KMS-11 (cell line): ENCODE measurements around the gene MIPOL1.

Source experiments
- H2AFZ ChIP-seq: fragments of 200-600 bp; sonication (generic); 2 replicates; pipeline ENCODE4 v1.6.1; 2016; ENCODE audit warnings: antibody characterized with exemption, mixed run types, low read depth
- H3K27ac ChIP-seq: fragments of 200-600 bp; sonication (generic); 2 replicates; pipeline ENCODE4 v1.6.1; 2016; ENCODE audit warnings: mild to moderate bottlenecking, mixed run types
- H3K27me3 ChIP-seq: fragments of 200-600 bp; sonication (generic); 2 replicates; pipeline ENCODE4 v1.6.1; 2017; ENCODE audit warnings: mild to moderate bottlenecking, low read depth, mixed run types, moderate library complexity; ENCODE audit not compliant: insufficient read depth
- H3K36me3 ChIP-seq: fragments of 200-600 bp; sonication (generic); 2 replicates; pipeline ENCODE4 v1.6.1; 2017; ENCODE audit warnings: mild to moderate bottlenecking, mixed run types; ENCODE audit not compliant: insufficient read depth
- H3K4me1 ChIP-seq: fragments of 200-600 bp; sonication (generic); 2 replicates; pipeline ENCODE4 v1.6.1; 2016; ENCODE audit warnings: mild to moderate bottlenecking, low read depth, mixed run types; ENCODE audit not compliant: poor library complexity, severe bottlenecking
- H3K4me2 ChIP-seq: fragments of 200-600 bp; sonication (generic); 2 replicates; pipeline ENCODE4 v1.7.0; 2016; ENCODE audit warnings: mild to moderate bottlenecking, mixed run types
- H3K4me3 ChIP-seq: fragments of 200-600 bp; sonication (generic); IDR thresholded peaks from 2 replicates; pipeline ENCODE4 v1.6.1; 2017; ENCODE audit warnings: low read depth, low read length, mixed read lengths; ENCODE audit not compliant: insufficient read depth
- H3K79me2 ChIP-seq: fragments of 200-600 bp; sonication (generic); 2 replicates; pipeline ENCODE4 v1.6.1; 2016; ENCODE audit warnings: low read depth, mixed run types; ENCODE audit not compliant: insufficient read depth
- H3K9ac ChIP-seq: fragments of 200-600 bp; sonication (generic); 2 replicates; pipeline ENCODE4 v1.6.1; 2016; ENCODE audit warnings: mild to moderate bottlenecking, mixed run types
- H4K20me1 ChIP-seq: fragments of 200-600 bp; sonication (generic); 2 replicates; pipeline ENCODE4 v1.6.1; 2016; ENCODE audit warnings: mild to moderate bottlenecking, mixed run types; ENCODE audit not compliant: insufficient read depth
- CTCF ChIP-seq: fragments of 200-600 bp; sonication (generic); conservative IDR thresholded peaks from 2 replicates; pipeline ENCODE4 v1.6.1; 2017; ENCODE audit warnings: low read depth, mild to moderate bottlenecking, antibody characterized with exemption, low read length, moderate library complexity, mixed read lengths

MIPOL1 gene

GRCh38 chr14:37597538-37597913 is 399.8 kb downstream of the MIPOL1 start:
- H2AFZ ChIP-seq, result no peak overlapping the region
- H3K4me1 ChIP-seq, result no peaks in the 10 kb centered on the region
- no peaks in the 10 kb centered on the region for H3K79me2 ChIP-seq
- H3K4me2 ChIP-seq, result no peak overlapping the region
- H3K9ac ChIP-seq, result no peak overlapping the region
- no peaks in the 10 kb centered on the region for H3K27me3 ChIP-seq
- TF ChIP-seq CTCF, result no peak
- no peak overlapping the region for H3K27ac ChIP-seq
- H3K4me3 ChIP-seq, result no peak overlapping the region
- H4K20me1 ChIP-seq, result no peaks in the 10 kb centered on the region
- H3K36me3 ChIP-seq, result no peaks in the 10 kb centered on the region

DNA sequence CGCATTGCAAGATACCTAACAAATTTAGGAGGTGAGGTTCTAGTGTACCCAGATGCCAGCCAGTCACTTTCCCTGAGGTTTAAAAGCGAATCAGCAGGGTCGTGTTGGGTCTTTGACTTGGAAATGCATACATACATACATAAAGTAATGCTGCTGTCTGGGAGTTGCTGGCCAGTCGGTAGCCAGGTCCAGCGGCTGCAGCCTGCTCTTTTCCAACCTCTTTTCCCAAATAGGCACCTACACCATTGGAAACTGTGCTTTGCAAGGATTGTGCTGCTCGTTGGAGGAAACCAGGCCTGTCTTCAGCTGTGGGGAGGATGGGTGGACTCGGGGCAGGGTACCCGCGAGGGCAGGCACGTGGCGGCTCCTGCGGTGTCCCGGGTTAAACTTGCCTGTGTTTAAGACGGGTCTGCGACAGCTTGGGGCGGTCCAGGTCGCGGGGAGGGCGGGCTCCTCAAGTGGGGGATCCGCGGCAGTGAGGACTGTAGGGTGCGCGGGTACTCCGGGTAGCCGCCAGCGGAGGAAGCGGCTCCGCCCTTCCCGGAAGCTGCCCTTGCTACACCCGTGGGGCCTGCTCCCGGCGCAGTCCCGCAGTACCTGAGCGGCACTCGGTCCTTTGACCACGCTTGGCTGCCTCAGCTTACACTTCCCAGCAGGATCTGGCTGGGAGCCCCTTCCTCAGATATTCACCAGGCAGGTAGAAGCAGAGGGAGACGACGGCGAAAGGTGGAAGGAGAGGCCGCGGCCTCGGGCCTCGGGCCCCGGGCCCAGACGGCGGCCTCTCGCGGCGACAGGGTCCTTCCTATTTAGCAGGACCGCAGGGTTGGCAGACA is 400.4 kb downstream of the MIPOL1 start:
- no peaks in the 10 kb centered on the region for H3K27me3 ChIP-seq
- no peak for TF ChIP-seq CTCF
- no peaks in the 10 kb centered on the region for H3K79me2 ChIP-seq
- no peaks in the 10 kb centered on the region for H3K4me1 ChIP-seq
- no peak overlapping the region for H3K4me3 ChIP-seq
- H3K27ac ChIP-seq, result no peak overlapping the region
- no peak overlapping the region for H3K4me2 ChIP-seq
- no peak overlapping the region for H3K9ac ChIP-seq
- no peaks in the 10 kb centered on the region for H3K36me3 ChIP-seq
- H4K20me1 ChIP-seq, result no peaks in the 10 kb centered on the region
- H2AFZ ChIP-seq, result no peak overlapping the region

DNA sequence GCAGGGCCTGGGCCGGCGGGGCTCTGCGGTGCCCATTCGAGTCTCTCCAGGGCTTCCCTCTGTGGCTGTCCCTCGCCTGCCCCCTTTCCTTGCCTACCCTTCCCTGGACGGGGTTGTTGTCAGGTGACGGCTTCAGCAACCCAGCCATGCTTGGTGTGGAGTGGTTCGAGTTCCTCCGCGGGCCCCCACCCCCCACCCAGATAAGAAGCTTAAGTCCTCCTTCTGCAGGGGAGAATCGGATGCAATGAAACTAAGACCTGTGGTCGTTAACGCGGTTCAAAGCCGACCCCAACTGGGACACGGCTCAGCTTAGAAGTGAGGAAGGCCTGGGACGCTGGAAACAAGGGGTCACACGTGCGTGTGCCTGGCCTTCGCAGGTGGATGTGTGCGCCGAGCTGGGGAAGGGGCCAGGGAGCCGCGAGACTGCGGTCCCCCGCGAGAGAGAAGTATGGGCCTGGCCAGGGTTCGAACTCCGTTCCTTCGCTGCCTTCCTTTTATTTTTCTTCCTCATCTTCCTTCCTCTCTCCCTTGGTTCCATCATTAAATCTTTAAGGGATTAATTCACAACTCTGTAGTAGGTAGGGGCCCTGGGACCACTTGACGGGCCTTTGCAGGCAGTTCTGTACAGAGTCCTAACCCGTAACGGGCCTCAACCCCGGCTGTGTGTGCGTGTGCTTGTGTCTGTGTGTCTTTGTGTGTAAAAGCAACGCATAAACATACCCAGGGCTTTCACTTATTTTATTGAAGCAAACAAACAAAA is 401.2 kb downstream of the MIPOL1 start:
- no peaks in the 10 kb centered on the region for H4K20me1 ChIP-seq
- no peaks in the 10 kb centered on the region for H3K79me2 ChIP-seq
- no peaks in the 10 kb centered on the region for H3K27me3 ChIP-seq
- no peak for TF ChIP-seq CTCF
- H3K27ac ChIP-seq, result no peak overlapping the region
- no peak overlapping the region for H3K9ac ChIP-seq
- no peaks in the 10 kb centered on the region for H3K36me3 ChIP-seq
- no peak overlapping the region for H3K4me3 ChIP-seq
- H3K4me2 ChIP-seq, result no peak overlapping the region
- H2AFZ ChIP-seq, result no peak overlapping the region
- no peaks in the 10 kb centered on the region for H3K4me1 ChIP-seq

DNA sequence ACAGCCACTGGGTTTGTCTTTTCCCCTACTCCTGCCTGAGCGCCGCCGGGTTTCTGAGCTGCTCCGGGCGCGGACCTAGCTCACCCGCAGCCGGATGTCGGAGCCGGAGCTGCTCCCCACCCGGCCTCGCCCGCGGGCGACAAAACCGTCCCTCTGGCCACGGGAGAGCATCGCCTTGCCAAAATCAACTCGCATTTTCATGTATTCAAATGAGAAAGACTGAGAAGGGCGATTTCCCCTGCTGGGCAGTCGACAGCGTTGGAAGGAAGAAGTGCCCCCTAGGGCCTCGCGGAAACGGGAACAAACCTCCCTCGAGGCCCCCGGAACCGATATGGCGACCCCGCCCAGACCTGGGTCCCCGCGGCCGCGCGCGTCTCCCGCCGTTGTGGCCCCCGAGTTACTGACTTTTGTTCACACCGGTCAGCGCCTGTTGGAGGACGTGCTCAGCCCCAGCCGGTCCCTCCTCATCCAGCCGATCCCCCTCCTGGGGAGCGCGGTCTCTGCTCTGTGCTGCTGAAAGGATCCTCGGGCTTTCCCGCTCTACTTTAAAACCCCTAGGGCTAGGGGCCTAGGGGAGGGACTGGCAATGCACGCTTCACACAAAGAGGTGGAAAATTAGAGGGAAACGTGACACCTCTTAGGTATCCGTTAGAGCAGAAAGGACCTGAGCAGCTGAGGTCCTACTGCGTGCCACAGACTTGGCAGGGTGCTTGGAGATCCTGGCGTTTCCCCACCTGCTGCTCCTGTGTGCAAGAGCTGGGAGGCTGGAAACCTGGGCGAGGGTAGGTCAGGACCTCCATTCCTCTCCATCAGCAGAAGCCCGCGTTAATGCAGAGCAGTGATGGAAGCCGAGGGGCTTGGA is 402.0 kb downstream of the MIPOL1 start:
- H3K4me3 ChIP-seq, result no peak overlapping the region
- no peaks in the 10 kb centered on the region for H4K20me1 ChIP-seq
- no peak overlapping the region for H3K27ac ChIP-seq
- no peak for TF ChIP-seq CTCF
- H3K4me2 ChIP-seq, result no peak overlapping the region
- no peak overlapping the region for H2AFZ ChIP-seq
- H3K36me3 ChIP-seq, result no peaks in the 10 kb centered on the region
- H3K9ac ChIP-seq, result no peak overlapping the region
- no peaks in the 10 kb centered on the region for H3K4me1 ChIP-seq
- no peaks in the 10 kb centered on the region for H3K79me2 ChIP-seq
- no peaks in the 10 kb centered on the region for H3K27me3 ChIP-seq
